Muscle of back (tissue), 11 donors: ENCODE measurements around the gene EPS8L1. TPM values are rescaled to one million over a fixed set of nuclear protein-coding genes. Genes with fewer than 3 reads are reported as not detected.
"Not testable (repeated sequence)": the region's sequence is repeated elsewhere in the genome, so short reads cannot be mapped to it uniquely, and the experiment has no call there.

ENCODE experiments used
- DNase-seq, 3 donors: peaks; one replicate each; pipeline versions ENCODE4 v3.0.0 to v3.0.0-alpha.2; 2013
- polyA plus RNA-seq, 10 donors: library from polyadenylated mRNA; unstranded; fragments of 120-200 nt; gene quantifications; one replicate each; pipeline ENCODE4 v1.2.1, GENCODE V29; 2013; ENCODE audit not compliant: insufficient read length in 10 of 10

EPS8L1 gene
- polyA plus RNA-seq, 10 donors = 2.8 to 9.1 (median 4.7) TPM

GRCh38 chr19:55092423-55093318, 17.0 kb downstream of the EPS8L1 start:
- DNase-seq = no peak

DNA sequence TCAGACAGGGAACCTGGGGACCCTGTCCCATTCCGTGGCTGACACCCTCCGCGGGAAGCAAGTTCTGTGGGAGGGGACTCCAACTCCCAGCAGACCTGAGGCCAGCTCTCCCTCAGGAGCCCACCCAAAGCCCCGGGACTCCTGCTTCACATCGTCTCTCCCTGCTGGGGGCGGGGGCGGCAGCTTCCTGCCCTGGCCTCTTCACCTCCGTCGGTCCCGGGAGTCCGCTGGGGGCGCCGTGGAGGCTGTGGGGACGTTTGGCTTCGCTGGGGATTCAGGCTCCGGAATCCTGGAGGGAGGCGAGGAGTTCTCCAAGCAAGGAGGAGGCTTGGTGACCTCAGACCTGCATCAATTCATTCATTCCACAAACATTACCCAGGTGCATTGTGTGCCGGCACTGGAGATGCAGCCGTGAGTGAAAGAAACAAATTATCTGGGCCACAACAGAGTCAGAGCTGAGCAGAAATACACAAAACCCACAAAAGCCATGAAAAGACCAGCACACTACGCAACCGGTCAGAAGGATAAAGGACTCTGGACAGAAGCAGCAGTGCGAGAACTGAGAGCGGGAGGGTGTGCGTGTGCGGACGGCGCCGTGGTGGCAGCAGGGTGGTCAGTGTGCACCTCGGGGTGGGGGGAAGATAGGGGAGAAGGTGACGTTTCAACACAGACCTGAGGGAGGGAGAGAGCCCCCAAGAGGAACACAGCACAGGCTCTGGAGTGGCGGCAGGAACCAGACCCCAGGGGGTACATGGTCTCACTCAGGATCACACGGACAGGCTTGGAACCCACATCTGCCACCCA, 19.0 kb downstream of the EPS8L1 start:
- no peak for DNase-seq

DNA sequence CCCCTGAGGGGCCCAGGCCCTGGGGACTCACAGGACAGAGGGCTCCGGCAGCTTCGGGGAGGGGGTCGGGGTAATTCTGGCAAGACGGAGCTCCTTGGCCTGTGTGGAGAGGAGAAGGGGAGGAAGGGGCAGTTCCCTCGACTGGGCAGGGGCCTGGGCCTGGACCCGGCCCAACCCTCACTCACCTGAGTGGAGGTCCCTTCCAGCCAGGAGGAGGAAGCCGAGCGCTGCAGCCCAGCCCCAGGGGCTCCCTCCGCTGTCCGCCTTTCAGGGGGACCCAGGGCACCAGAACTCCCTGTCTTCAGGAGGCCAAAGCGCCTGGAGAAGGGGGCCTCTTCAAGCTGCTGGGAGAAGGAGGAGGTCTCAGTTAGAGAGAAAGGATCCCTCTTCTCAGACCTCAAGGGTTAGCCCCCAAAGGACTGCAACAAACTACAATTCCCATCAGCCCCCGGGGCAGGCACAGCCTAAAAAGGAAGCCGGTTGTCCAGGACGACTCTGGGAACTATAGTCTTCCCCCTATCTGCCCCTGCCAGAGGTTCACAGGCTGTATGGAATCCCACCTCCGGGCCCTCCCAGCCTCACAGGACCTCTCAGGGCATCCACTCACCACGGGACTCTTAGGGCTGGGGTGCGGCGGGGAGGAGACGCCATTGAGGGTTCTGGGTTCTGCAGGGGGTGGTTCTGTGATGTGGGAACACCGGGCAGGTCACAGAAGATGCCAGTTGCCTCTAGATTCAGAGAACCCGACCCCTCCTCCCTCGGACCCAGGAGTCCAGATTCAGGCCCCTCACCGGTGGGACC, 19.8 kb downstream of the EPS8L1 start:
- DNase-seq = no peak

- DNase-seq = no peak
These were observed 20.5 kb downstream of the EPS8L1 start for GRCh38 chr19:55096061-55096701.

DNA sequence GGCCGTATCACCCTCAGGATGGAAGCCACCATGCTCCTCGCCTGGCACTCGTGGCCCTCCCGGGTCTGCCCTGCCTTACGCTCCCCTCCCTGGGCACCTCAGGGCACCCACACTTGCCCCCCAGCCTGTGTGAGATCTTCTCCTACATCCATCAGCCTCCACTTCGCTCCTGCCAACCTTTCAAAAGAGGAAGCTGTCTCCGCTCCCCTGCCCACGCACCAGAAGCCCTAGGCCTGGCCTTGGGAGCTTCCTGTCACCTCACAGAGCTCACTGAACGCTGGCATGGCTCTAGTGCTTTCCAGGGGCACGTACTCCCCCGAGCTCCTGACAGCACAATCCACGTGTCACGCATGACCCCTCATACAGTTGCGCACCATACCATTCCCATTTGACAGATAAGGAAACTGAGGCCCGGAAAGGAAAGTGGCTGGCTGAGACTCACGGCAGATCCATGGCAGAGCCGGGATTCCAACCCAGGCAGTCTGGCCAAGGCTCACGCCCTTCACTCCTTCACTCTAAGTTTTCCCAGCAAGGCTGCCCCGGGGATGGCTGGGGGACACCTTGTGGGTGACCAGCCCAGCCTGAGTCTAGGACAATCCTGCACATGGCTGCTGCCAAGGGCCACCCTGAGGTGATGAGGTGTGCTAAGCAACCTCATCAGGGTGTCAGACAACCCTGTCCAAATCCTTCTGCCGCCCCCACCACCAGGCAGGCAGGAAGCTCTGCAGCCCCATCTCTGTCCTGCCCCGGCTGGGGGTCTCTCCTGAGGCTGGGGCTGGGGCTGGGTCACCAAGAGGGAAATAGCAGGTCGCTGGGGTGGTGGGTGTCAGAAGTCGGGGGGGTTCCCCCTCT, 22.4 kb downstream of the EPS8L1 start:
- DNase-seq = no peak

DNA sequence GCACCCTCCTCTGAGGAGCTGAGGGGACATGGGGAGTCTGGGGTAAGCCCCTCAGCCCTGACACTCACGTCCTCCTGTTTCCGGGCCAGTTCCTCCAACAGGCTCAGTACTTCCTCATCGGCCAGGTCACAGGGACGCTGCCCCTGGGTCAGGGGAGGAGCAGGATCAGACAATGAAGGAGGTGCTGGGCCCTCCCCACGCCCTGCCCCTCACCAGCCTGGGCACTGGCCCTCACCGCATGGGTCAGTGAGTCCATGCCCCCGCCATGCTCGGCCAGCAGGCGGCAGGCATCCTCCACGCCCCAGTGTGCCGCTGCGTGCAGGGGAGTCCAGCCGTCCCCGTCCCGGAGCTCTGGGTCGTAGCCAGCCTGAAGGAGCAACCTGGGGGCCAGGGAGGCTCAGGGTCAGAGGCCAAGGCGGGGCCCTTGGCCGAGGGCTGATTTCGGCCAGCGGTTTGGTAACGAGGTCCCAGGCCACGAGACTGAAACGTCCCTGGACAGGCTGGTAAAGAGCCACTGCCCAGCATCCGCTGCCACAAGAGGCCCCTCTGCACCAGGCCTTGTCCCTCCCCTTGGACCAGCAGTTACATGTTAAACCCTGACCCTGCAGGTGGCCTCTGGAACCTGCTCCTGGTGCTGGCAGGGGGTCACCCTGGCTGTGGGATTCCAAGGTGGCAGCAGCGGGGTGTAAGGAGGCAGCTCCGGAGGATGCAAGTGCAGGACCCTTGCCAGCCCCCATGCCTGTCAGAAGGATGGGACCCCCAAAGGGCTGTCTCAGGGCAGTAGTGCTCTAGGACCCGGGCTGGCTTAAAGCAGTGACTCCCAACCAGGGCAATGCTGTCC, 23.3 kb downstream of the EPS8L1 start:
- DNase-seq = no peak

- DNase-seq = no peak
These were observed 24.2 kb downstream of the EPS8L1 start for GRCh38 chr19:55099557-55100506.

DNA sequence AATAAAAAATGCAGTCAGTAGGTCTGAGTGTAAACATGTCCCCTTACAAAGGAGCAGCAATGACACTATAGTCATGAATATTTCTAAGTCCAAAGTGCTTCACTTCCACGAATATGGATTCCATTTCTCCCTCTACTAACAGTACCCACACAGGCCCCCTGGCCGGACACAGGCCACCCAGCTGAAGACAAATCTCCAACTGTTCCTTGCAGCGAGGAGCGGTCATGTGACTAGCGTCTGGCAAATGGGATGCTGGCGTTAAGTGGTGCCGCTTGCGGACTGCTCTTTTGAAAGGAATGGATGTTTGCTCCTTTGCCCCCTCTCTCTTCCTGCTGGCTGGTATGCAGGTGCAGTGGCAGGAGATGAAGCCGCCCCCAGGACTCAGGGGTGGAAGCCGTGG, 25.6 kb downstream of the EPS8L1 start:
- DNase-seq = no peak

DNA sequence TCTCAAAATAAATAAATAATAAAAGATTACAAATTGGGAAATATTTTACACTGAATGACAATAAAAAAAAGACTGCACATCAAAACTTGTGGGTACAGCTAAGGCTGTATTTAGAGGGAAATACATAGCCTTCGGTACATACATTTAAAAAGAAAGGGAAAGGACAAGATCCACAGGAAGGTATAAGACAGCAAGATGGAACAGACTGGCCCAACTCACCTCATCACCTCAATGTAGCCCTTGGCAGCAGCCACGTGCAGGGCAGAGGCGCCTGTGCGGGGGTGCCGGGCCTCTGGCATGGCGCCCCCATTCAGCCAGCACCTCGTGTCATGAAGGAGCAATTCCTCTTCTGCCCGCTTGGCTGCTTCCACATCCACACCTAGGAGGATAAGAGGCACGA, 27.5 kb downstream of the EPS8L1 start:
- no peak for DNase-seq

GRCh38 chr19:55105237-55105636, 29.6 kb downstream of the EPS8L1 start:
- no peak for DNase-seq

DNA sequence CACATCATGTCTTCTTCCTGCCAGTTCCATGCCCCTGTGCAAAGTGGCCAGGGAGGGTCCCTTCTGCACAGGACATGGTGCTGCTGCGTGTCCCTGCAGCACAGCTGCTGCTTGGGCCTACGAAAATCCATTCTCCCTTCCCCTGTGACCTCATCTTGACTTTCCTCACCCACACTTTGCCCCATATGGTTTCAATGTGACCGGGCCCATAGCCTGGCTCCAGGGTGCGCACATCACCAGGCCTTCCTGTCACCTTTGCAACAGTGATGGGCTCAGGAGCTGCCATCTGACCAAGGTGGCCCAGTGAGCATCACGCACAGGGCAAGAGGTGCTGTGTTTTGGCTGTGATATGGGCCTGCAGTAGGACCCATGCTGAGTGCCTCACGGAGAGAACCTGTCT, 30.9 kb downstream of the EPS8L1 start:
- DNase-seq = peak in 1 of 3 donors; percentile 4

GRCh38 chr19:55107252-55107651, 31.6 kb downstream of the EPS8L1 start:
- DNase-seq = not testable (repeated sequence)

DNA sequence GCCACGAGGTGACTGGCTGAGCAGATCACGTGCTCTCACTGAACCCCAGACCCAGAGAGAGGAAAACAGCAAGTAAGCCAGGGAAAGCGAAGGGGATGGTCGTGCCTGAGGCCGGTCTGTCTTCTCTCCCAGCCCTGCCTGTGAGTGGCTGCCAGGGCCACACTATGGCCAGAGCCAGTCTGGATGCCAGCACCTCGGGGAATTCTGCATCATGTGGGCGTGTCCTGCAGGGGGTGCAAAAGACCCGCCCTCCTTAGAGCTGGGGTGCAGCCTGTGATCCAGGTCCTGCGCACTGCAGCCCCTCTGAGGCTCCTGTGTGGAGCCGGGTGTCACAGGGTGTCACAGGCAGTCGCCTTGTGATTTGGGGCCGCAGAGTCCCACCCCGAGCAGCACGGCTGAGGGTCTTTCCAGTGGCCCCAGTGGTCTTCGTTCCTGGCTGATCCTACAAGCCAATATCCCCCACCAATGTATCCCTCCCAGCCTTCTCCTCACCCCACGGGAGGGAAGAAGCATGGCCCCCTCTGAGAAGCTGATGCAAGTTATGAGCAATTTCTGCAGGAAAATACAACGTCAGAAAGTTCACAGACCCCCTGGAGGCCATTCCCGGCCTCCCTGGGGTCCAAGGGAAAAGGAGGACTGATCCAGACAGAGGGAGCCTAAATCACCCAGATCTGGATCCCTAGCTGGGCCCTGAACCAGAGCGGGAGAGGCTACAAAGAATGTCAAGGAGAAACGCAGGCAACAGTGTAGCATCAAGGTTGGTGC, 34.0 kb downstream of the EPS8L1 start:
- peak in 1 of 3 donors; percentile 11 for DNase-seq

DNA sequence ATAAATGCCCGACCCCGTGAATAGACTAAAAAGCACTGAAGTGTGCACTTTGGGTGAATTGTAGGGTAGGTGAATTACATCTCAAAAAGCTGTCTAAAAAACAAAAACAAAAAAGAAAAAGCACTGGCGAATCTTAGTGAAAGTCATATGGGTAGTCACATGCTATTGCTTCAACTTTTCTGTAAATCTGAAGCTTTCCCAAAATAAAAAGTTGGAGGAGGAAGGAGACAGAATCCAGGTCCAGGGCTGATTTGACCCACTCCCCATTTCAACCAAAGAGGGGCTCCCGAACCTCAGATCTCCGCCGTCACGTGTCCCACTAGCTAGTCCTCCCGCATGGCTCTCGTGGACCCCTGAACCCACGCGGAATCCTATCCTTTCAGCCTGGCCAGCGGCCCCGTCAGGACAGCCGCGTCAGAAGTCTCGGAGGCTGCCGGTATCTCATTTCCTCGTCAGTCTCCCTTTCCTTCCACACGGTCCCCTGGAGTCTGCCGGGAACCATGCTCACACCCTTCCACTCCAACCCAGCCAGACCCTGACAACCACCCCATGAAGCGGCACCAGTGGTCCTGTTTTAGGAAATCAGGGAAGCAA, 35.7 kb downstream of the EPS8L1 start:
- DNase-seq = peak in 1 of 3 donors; percentile 33

DNA sequence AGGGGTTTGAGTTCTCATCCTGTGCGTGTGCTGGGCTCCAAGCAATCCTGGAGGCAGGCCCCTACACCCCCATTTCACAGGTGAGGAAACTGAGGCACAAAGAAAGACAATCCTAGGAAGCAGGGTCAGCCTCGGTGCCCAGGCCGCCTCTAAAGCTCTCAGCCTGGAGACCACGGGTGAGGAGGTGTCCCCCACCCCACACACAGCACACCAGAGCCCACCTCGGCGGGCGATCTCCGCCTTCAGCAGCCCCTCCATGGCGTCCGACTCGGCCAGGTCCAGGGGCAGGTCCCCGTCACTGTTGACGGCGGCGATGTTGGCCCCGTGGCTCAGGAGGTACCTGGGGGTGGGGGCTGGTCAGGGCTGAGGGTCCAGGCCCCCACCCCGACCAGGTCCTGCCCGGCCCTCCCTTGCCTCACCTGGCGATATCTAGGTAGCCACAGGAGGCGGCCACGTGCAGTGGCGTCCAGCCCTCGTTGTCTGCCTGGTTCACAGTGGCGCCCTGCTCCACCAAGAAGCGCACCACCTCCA, 36.6 kb downstream of the EPS8L1 start:
- no peak for DNase-seq

GRCh38 chr19:55112777-55113569, 37.3 kb downstream of the EPS8L1 start:
- no peak for DNase-seq
